Activated CD4-positive, alpha-beta T cell treated with anti-CD3 and anti-CD28 coated beads for 36 hours (primary cell): ENCODE measurements around the gene HOXB2. TPM values are rescaled to one million over a fixed set of nuclear protein-coding genes. Genes with fewer than 3 reads are reported as not detected.

Experiments
- ATAC-seq: fragments of 200-7000 bp; cut with Tn5 transposase; one replicate; pipeline ENCODE4 v1.10.0; 2021; ENCODE audit warnings: mild to moderate bottlenecking, moderate library complexity
- CTCF ChIA-PET: fragments of 350-600 bp; sonication (Branson Sonifier 250); formaldehyde crosslinking; loops from one replicate; lab custom pipeline; 2021; ENCODE audit warnings: antibody characterized with exemption; lab: Charles Lee
- POLR2A ChIA-PET: fragments of 350-600 bp; sonication (Branson Sonifier 250); formaldehyde crosslinking; loops from one replicate; lab custom pipeline; 2021; ENCODE audit warnings: antibody characterized with exemption, inconsistent platforms; lab: Charles Lee
- DNase-seq: peaks from one replicate; pipeline ENCODE4 v3.0.0-alpha.2; 2020
- H3K27ac Mint-ChIP-seq: one replicate; pipeline ENCODE4 v1.8.0; 2021; ENCODE audit warnings: mixed read lengths
- H3K27me3 Mint-ChIP-seq: one replicate; pipeline ENCODE4 v1.8.0; 2021; ENCODE audit warnings: mixed read lengths
- H3K36me3 Mint-ChIP-seq: one replicate; pipeline ENCODE4 v1.8.0; 2021; ENCODE audit warnings: low read depth, mixed read lengths
- H3K4me1 Mint-ChIP-seq: one replicate; pipeline ENCODE4 v1.8.0; 2021; ENCODE audit warnings: mixed read lengths
- H3K4me3 Mint-ChIP-seq: one replicate; pipeline ENCODE4 v1.8.0; 2021; ENCODE audit warnings: mild to moderate bottlenecking, moderate library complexity, mixed read lengths
- H3K9me3 Mint-ChIP-seq: one replicate; pipeline ENCODE4 v1.8.0; 2021; ENCODE audit warnings: low read depth, mixed read lengths
- intact Hi-C, 2 experiments: fragments of 100-400 bp; cut with DNase I in 1 of 2; cut with micrococcal nuclease in 1 of 2; formaldehyde crosslinking; loops; one replicate each; pipeline versions ENCODE4 v1.14.2 to v1.15.1; 2022 to 2024; cut with DNase I, micrococcal nuclease
- total RNA-seq, 2 experiments: library from RNA; stranded (reverse); gene quantifications; one replicate each; pipeline ENCODE4 v1.2.3, GENCODE V29; 2021

Gene HOXB2
- total RNA-seq, 2 experiments from 2014 or later: 2.8 to 3.3 TPM

DNA sequence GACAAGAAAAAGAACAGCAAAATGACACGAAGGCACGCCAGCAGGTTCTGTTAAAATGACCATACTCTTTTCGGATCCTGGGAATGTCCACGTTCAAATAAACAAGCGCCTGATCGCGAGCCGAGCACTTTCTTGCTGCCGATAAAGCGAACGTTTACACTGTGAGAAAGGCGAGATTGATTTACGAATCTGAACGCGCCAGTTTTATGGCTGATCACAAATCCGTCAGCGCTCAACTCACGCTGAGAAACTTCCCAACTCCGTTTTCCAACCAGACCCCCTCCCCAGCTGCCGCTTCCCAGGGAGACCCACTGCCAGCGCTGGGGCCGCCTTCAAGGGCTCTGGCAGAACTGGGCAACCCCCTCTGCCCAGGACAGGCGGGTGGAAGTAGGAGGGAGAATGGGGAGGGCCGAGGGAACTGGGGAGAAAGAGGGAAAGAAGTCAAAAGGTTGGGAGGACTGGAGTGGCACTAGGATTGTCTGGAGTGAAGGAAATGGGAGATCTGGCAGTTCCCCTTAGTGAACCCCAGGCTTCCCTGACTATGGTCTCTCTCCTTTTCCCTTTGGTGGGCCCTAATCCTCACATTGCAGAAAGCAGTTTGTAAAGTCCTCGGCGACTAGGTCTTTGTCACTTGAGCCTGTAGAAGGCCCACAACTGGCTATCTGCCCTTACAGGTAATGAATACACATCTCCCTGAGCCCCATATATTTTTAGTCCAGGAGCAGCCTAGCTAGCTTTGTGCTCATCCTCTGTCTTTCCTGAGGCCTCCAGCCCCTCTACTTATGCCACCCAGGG is 26.3 kb upstream of the HOXB2 start:
- peaks cover 8% of the 10 kb centered on the region for H3K4me1 Mint-ChIP-seq
- no peak overlapping the region for H3K27ac Mint-ChIP-seq
- intact Hi-C loops: no loop called here
- ATAC-seq (no peak), DNase-seq (no peak)
- peaks cover 18% of the 10 kb centered on the region for H3K27me3 Mint-ChIP-seq
- POLR2A ChIA-PET: no interaction called here
- peaks cover 2% of the 10 kb centered on the region for H3K36me3 Mint-ChIP-seq
- no peaks in the 10 kb centered on the region for H3K9me3 Mint-ChIP-seq
- CTCF ChIA-PET: interaction anchor here (1.5 kb wide), 1 partner anchor 312 kb away, joined by 4 read pairs; no protein-coding TSS in a partner anchor
- no peak overlapping the region for H3K4me3 Mint-ChIP-seq

DNA sequence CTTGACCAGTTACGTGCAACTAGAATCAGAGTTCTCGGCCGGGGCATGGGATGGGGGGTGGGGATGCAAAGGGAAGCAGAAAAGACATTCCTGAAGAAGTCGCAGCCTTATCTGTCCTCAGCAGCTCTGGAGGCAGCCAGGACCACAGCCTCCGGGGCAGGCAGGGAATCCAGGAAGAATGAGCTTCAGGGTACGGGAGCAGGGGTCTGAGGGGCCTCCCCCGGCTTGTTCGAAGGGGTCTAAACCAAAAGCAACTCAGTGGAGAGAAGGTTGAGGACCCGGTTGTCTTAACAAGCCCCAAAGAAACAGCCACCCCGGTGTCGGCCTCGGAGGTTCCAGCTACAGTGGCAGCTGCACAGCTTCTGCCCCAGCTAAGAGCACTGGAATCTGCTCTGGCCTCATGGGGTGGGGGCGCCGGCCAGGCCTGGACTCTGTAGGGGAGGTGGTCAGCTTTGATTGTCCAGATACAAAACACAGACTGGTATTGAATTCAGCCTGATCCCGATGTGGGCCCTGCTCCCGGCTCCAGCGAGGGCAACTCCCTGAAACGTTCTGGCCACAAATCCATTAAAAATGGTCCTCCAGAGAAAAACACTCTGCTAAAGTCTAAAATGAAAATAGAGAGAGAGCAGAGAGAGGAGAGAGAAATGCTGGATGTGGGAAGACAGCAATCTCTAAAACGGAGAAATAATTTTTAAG is 25.6 kb upstream of the HOXB2 start:
- DNase-seq (no peak), ATAC-seq (no peak)
- H3K4me3 Mint-ChIP-seq: no peak overlapping the region
- ChIA-PET CTCF (interaction anchor here (0.5 to 1.5 kb wide), 4 partner anchors 23 to 311 kb away, joined by 3 to 5 read pairs (median 4); no protein-coding TSS in a partner anchor), POLR2A (no interaction called here)
- no peak overlapping the region for H3K27ac Mint-ChIP-seq
- H3K36me3 Mint-ChIP-seq: no peaks in the 10 kb centered on the region
- H3K9me3 Mint-ChIP-seq: no peaks in the 10 kb centered on the region
- H3K4me1 Mint-ChIP-seq: peaks cover 5% of the 10 kb centered on the region
- intact Hi-C loops: no loop called here
- H3K27me3 Mint-ChIP-seq: peaks cover 16% of the 10 kb centered on the region

DNA sequence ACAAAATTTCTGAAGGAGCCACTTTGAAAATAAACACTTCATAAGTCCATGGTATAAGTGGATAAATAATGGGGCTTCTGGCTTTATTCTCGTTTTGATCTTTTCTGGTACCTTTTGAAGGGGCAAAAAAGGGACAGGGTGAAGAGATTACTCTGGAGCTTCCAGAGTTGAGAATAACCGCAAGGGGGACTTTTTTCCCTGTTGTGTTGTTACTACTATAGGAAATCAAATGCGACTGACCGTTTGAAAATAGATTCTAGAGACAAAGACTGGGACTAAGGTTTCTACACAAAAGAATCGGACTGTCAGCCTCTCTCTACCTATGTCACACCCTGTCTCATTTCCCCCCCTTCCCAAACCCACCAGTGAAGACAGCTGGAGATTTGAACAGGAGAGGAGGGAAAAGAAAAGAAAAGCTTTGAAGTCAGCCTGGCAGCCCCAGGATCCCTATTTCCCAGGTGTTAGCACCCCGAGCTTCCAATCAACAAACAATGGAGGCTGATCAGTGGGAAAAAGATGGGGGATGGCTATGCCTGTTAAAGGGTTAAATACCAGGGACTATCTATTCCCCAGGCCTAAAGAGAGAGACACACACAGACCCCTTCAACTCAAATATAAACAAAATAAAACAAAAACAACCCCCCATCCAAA is 24.9 kb upstream of the HOXB2 start:
- no peaks in the 10 kb centered on the region for H3K36me3 Mint-ChIP-seq
- H3K4me1 Mint-ChIP-seq: peaks cover 5% of the 10 kb centered on the region
- intact Hi-C loops: no loop called here
- H3K27ac Mint-ChIP-seq: no peak overlapping the region
- H3K4me3 Mint-ChIP-seq: no peak overlapping the region
- ChIA-PET POLR2A (no interaction called here), CTCF (interaction anchor here (0.8 to 1.5 kb wide), 3 partner anchors 23 to 310 kb away, joined by 3 to 5 read pairs (median 4); no protein-coding TSS in a partner anchor)
- no peak for DNase-seq
- H3K27me3 Mint-ChIP-seq: peaks cover 17% of the 10 kb centered on the region
- H3K9me3 Mint-ChIP-seq: no peaks in the 10 kb centered on the region
- no peak for ATAC-seq

DNA sequence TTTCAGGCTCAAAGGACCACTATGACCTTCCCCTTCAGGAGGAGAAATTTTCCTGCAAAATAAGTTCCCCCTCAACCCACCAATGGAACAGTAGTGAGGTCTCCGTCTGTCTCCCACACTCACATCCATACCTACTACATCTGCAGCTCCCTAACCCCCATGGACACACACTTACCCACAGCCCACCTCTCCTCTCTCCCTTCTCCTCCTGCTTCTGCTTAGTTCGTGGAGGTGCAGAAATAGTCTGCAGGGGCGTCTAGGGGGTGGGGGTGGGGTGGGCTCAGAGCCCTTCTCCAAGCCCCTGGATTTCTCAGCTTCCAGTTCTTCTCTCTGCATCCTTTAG is 24.3 kb upstream of the HOXB2 start:
- ChIA-PET POLR2A (no interaction called here), CTCF (interaction anchor here (0.6 kb wide), 1 partner anchor 92 kb away, joined by 4 read pairs; no protein-coding TSS in a partner anchor)
- DNase-seq (no peak), ATAC-seq (no peak)
- H3K27ac Mint-ChIP-seq: no peak overlapping the region
- H3K36me3 Mint-ChIP-seq: no peaks in the 10 kb centered on the region
- H3K9me3 Mint-ChIP-seq: no peaks in the 10 kb centered on the region
- intact Hi-C loops: no loop called here
- H3K4me1 Mint-ChIP-seq: peaks cover 5% of the 10 kb centered on the region
- H3K4me3 Mint-ChIP-seq: no peak overlapping the region
- H3K27me3 Mint-ChIP-seq: peaks cover 20% of the 10 kb centered on the region

DNA sequence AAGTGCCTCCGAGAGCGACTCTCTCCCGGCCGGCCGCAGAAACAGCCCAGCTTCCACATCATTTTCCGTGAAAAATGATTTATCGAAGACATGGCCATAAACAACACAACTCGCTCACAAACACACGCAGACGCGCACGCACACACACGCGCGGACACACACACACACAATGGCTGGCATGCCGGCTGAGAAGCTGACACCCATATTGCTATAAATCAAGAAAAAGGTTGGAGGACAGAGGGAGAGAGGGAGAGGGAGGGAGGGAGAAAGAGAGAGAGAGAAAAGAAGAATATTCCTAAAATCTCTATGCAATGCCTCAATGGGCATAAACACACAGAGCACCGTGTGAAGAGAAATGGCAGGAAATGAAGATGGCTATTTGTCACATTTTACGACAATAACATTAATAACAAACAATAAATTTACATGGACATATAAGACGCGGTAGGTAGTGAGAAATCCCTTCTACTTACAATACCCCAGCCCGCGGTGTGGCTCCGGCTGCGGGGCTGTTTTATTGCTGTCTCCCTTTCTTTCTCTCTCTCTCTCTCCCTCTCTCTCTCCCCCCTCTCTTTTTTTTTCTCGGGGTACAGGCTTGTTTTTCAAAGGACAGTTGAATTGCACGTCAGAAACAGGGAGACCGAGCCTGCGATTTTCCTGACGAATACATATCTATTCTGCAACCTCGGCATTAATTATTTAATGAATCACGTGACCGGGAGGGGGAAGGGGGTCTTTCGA is 23.8 kb upstream of the HOXB2 start:
- ChIA-PET CTCF (interaction anchor here (0.6 to 1.2 kb wide), 6 partner anchors 9 to 1171 kb away, joined by 3 to 4 read pairs (median 3); no protein-coding TSS in a partner anchor), POLR2A (no interaction called here)
- DNase-seq: no peak
- no peak overlapping the region for H3K4me3 Mint-ChIP-seq
- intact Hi-C loops: no loop called here
- H3K9me3 Mint-ChIP-seq: no peaks in the 10 kb centered on the region
- H3K27ac Mint-ChIP-seq: no peak overlapping the region
- H3K27me3 Mint-ChIP-seq: peaks cover 22% of the 10 kb centered on the region
- H3K36me3 Mint-ChIP-seq: no peaks in the 10 kb centered on the region
- peaks cover 5% of the 10 kb centered on the region for H3K4me1 Mint-ChIP-seq
- no peak for ATAC-seq

DNA sequence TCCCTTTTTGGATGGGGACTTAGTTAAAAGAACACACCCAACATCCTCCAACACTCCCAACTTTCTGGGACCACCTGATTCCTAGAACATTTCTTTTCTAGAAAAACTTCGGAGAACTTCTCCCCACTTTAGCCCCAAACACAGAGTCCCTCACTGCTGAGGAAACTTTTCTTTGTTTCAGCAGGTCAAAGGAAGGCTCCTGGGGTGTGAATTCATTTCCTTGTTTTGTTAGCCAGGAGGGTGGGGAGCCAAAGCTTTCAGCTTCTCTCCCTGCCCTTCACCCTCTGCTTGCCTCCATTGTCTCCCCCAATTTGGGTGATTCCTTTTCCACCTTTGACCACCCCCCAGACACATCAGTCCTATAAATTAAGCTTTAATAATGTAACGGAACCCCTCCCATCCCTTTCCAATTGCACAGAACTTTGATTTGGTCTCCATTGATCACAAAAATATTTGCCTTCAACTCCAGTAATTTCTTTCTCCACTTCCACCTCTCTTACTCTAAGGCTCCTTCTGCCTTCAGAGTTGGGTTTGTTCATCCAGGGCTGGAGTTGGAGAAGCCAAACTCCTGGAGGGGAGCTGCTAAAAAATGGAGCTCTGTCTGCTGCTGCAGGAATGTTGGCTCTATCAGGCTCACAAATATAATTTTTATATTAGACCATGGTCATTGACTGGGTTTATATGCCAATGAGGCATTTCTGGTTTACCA is 22.9 kb upstream of the HOXB2 start:
- Mint-ChIP-seq H3K4me3 (no peak overlapping the region), H3K27ac (no peak overlapping the region), H3K9me3 (no peaks in the 10 kb centered on the region), H3K27me3 (peaks cover 26% of the 10 kb centered on the region), H3K36me3 (no peaks in the 10 kb centered on the region), H3K4me1 (peaks cover 5% of the 10 kb centered on the region)
- intact Hi-C loops: no loop called here
- ATAC-seq: no peak
- POLR2A ChIA-PET: no interaction called here
- CTCF ChIA-PET: interaction anchor here (0.7 to 1.2 kb wide), 6 partner anchors 8 to 1172 kb away, joined by 3 read pairs; no protein-coding TSS in a partner anchor
- DNase-seq: no peak

DNA sequence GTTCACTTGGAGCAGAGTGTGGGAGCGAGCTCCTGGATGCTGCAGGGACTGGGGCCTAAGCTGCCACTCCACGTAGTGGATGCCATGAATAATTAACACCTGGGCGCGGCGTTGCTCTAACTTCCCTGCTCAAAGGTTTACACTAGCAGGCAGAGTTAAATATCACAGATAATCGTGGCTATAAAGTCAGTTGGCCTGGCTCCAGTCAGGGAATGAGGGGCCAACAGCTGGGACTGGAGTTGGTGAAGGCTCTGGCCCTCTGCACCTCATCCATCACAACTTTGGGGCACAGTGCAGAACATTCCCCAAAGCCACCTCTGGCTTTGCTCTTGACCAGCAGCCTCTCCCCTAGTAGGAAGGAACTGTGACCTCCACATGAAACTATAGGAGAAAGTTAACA is 22.3 kb upstream of the HOXB2 start:
- DNase-seq (no peak), ATAC-seq (no peak)
- no peaks in the 10 kb centered on the region for H3K36me3 Mint-ChIP-seq
- H3K4me1 Mint-ChIP-seq: peaks cover 5% of the 10 kb centered on the region
- ChIA-PET POLR2A (no interaction called here), CTCF (interaction anchor here (0.7 to 1.2 kb wide), 3 partner anchors 8 to 232 kb away, joined by 3 read pairs; no protein-coding TSS in a partner anchor)
- intact Hi-C loops: no loop called here
- H3K4me3 Mint-ChIP-seq: no peak overlapping the region
- no peaks in the 10 kb centered on the region for H3K9me3 Mint-ChIP-seq
- peaks cover 31% of the 10 kb centered on the region for H3K27me3 Mint-ChIP-seq
- no peak overlapping the region for H3K27ac Mint-ChIP-seq

DNA sequence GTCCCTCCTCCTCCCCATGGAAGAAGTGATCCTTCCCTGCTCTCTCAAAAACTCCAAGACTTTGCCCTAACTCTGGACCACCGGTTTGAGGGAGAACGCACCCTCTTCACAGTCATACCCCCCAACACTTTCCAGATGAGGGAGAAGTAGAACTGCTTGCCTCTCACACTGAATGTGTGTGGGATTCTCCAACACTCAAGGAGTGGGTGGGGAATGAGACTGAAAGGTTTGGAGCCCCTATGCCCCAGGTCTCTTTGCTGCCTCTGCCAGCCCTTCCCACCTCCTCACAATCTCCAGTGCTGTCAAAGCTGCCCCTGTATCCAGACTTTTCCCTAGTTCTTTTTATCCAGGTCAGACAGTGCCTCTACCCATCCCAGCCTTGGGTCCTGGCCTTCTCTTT is 21.8 kb upstream of the HOXB2 start:
- POLR2A ChIA-PET: interaction anchor here (0.6 kb wide), 1 partner anchor 181 kb away, joined by 3 read pairs; no protein-coding TSS in a partner anchor

DNA sequence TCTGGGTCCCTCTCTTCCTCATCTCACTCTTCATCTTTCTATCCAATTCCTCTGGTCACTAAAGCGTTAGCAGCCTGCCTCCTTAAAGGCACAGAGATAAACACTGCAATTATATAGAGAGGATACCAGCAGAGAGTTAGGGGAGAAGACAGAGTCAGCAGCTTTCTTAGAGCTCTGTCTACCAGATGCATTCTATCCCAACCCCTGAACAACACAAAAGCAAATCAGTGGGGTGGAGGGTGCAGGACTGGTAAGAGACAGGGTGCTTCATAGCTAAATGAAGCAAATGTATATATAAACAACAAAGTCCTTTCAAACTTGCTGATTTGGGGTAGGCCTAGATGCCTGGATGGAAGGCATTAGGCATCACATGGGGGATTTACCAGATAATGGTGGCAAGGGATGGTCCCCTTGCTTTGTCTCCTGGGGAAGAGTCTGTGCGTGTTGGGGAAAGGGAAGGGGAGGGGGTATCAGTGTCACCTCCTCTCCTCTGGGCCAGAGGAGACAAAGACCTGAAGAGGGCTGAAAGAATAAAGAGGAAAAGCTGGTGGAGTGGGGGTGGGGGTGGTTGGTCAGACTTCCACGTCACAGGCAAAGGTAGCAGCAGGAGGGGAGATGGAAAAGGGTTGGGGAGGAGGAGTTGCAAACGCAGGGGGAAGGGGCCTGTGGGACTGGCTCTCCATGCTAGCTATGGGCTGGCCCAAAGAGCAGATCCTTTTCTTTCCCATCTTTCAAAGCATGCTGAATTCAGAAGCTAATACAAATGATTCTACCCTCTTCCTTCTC is 21.2 kb upstream of the HOXB2 start:
- Mint-ChIP-seq H3K27me3 (peaks cover 31% of the 10 kb centered on the region), H3K4me1 (peaks cover 5% of the 10 kb centered on the region), H3K27ac (no peak overlapping the region), H3K36me3 (no peaks in the 10 kb centered on the region), H3K4me3 (no peak overlapping the region), H3K9me3 (no peaks in the 10 kb centered on the region)
- ATAC-seq: no peak
- POLR2A ChIA-PET: interaction anchor here (0.6 kb wide), 2 partner anchors 180 to 1221 kb away, joined by 3 to 4 read pairs; no protein-coding TSS in a partner anchor
- CTCF ChIA-PET: interaction anchor here (0.6 to 1.1 kb wide), 3 partner anchors 9 to 489 kb away, joined by 3 to 5 read pairs (median 4); no protein-coding TSS in a partner anchor
- no peak for DNase-seq
- intact Hi-C loops: no loop called here

More for the DNA sequence above, 21.8 kb upstream of the HOXB2 start:
- H3K36me3 Mint-ChIP-seq: no peaks in the 10 kb centered on the region
- no peaks in the 10 kb centered on the region for H3K9me3 Mint-ChIP-seq
- ATAC-seq (no peak), DNase-seq (no peak)
- H3K4me3 Mint-ChIP-seq: no peak overlapping the region
- intact Hi-C loops: no loop called here
- peaks cover 5% of the 10 kb centered on the region for H3K4me1 Mint-ChIP-seq
- CTCF ChIA-PET: interaction anchor here (0.6 to 1.1 kb wide), 3 partner anchors 10 to 490 kb away, joined by 3 to 5 read pairs (median 4); no protein-coding TSS in a partner anchor
- H3K27me3 Mint-ChIP-seq: peaks cover 31% of the 10 kb centered on the region
- H3K27ac Mint-ChIP-seq: no peak overlapping the region
